GM13977 (cell line): ENCODE results near the gene HMOX2.

Source experiments
- DNase-seq: peaks from one replicate; pipeline ENCODE4 v3.0.0; 2012; ENCODE audit warnings: low spot score
- in situ Hi-C: fragments of 300-500 bp; cut with MboI; formaldehyde crosslinking; loops from one replicate; pipeline ENCODE4 v1.12.0; 2022; ENCODE audit warnings: low sequenced_read_pairs, low pct_unique_long_range_greater_than_20kb, mixed read lengths, inconsistent platforms; ENCODE audit not compliant: unreplicated experiment
- TF ChIP-seq, protein P1 (sequence below): IDR thresholded peaks from 2 replicates; pipeline ENCODE4 v1.5.1; 2012; ENCODE audit warnings: mild to moderate bottlenecking, control low read depth; ENCODE audit not compliant: insufficient read depth; ENCODE audit errors: extremely low read depth, missing control alignments

HMOX2 gene

DNA sequence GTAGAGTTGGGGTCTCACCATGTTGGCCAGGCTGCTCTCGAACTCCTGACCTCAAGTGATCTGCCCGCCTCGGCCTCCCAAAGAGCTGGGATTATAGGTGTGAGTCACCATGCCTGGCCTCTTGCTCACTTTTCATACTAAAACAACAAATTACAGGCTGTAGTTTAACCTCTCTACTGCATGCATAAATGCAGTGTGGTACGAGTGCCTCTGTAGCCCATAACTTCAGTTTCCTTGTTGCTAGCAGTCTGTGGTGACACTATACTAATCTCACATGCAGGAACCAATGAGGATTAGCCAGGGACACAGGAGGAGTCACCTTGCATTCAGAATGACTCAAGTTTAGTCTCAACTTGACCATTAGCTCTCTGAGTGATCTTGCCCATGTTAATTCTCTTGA, 20.1 kb downstream of the HMOX2 start:
- no peak for DNase-seq
- in situ Hi-C loops, result no loop called here
- TF ChIP-seq, protein P1, sequence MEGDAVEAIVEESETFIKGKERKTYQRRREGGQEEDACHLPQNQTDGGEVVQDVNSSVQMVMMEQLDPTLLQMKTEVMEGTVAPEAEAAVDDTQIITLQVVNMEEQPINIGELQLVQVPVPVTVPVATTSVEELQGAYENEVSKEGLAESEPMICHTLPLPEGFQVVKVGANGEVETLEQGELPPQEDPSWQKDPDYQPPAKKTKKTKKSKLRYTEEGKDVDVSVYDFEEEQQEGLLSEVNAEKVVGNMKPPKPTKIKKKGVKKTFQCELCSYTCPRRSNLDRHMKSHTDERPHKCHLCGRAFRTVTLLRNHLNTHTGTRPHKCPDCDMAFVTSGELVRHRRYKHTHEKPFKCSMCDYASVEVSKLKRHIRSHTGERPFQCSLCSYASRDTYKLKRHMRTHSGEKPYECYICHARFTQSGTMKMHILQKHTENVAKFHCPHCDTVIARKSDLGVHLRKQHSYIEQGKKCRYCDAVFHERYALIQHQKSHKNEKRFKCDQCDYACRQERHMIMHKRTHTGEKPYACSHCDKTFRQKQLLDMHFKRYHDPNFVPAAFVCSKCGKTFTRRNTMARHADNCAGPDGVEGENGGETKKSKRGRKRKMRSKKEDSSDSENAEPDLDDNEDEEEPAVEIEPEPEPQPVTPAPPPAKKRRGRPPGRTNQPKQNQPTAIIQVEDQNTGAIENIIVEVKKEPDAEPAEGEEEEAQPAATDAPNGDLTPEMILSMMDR, result no peak

DNA sequence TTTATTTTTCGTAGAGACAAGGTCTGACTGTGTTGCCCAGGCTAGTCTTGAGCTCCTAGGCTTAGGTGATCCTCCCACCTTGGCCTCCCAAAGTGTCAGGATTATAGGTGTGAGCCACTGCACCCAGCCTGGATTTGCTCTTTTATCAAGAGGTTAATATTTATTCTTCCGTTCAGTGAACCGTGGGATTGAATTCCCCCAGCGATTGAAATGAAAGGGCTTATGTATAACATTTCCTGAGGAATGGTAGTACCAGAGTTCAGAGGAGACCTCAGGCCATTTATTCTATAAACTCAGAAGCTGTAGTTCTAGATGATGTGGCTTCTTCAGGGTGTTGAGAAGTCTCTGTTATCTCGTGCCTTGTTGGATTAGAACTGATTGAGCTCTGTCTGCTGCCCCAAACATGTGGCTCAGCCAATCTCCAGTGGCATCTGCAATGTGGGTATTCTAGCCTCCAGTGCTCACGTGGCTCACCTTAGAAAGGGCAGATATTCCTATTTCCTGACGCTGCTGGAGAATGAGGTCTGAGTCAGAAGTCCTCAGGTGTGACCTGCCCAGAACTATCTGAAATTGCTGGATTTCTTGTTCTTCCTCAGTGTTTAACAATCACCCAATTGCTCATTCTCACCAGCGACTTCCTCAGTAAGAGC, 22.5 kb downstream of the HMOX2 start:
- TF ChIP-seq, protein P1, result no peak
- in situ Hi-C loops, result no loop called here

DNA sequence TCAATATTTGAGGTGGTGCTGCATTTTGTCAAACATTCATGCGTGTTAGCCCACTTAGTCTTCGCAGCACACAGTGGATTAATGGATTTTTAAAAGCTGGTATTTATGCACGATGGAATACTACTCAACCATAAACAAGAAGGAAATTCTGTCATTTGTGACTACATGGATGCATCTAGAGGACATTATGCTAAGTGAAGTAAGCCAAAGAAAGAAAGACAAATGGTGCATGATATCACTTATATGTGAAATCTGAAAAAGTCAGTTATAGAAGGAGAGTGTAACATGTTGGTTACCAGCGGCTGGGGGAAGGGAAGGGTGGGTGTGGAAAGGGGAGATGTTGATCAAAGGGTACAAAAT, 23.0 kb downstream of the HMOX2 start:
- in situ Hi-C loops, result no loop called here
- TF ChIP-seq, protein P1, result no peak
- no peak for DNase-seq

More for the DNA sequence above, 22.5 kb downstream of the HMOX2 start:
- no peak for DNase-seq

DNA sequence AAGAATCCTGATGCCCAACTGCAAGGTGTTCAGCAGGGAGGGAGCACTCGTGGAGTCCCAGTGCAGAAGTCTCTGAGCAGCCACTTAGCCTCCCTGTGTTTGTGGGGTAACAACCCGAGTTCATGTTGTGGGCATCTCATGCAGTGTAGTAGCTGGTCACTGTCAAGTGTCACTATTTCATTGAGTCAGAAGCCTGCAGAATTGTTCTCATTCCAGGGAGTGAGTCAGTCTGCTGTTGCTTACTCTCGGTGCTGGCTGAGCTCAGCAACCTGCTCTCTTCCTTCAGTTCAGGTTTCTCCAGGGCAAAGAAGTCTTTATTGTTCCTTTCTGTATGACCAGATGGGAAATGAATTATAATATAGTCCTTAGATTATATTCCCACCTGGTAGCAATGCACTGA, 24.1 kb downstream of the HMOX2 start:
- in situ Hi-C loops, result no loop called here
- TF ChIP-seq, protein P1, result no peak
- no peak for DNase-seq

DNA sequence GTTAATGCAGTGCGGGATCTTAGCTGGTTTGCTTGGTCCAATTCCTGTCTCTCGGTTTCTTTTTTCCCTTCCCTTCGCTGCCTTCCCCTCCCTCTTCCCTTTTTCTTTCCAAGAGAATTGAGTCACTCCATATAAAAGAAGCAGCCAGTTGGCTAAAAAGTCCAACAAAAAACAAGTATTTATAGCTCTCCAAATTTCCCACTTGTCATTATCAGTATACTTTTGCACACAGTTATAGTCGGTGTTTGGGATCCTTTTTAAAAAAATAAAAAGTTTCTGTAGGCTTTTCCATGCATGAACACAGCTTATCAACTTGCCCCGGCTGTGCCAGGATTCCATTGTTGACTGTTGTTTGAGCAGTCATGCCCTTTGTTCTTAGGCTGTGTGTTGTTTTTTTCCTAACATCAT, 24.9 kb downstream of the HMOX2 start:
- in situ Hi-C loops, result no loop called here
- no peak for DNase-seq
- TF ChIP-seq, protein P1, result no peak

DNA sequence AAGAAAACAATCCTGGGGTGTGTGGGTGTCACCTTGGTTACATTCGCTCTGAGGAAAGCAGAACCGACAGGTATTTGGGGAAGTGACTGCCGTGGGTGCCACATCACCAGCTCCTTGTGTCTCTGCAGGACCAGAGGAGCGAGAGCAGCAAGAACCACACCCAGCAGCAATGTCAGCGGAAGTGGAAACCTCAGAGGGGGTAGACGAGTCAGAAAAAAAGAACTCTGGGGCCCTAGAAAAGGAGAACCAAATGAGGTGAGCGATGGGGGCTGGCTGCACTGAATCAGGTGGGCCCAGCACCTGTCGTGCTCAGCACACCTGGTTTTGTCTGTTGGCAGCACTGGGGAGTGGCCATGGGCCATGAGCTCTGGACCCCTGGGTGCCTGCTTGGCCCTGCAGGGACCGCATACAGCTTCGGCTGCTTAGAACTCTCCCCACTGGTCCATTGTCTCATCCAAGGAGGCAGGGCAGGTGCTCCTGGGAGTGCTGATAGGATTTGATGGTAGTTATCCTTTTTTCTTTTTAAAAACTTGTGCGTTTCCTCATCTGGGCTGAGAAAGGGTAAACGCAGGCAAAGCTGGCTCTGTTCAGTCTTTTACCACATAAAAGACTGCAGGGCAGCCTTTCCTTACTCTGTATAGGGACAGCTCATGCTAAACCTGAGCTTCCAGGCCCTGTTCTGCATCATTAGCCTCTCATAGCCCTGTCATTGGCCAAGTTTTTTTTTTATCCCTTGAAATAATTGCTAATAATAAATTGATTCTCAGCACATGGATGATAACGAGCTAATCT, 29.4 kb downstream of the HMOX2 start:
- TF ChIP-seq, protein P1, result no peak
- in situ Hi-C loops, result no loop called here
- DNase-seq, result peak; percentile 77
